HG03575 (cell line): ENCODE results near the gene ZBTB22.
"Not testable (repeated sequence)": the region's sequence is repeated elsewhere in the genome, so short reads cannot be mapped to it uniquely, and the experiment has no call there.

ENCODE experiments used
- ATAC-seq: cut with Tn5 transposase; IDR thresholded peaks from one replicate; pipeline ENCODE4 v1.9.1; 2021; ENCODE audit not compliant: unreplicated experiment, insufficient number of reproducible peaks, low FRiP score; ENCODE audit errors: extremely low read depth

Gene ZBTB22

GRCh38 chr6:33286946-33287914 lies 30.3 kb downstream of the ZBTB22 start:
- ATAC-seq = no peak

- not testable (repeated sequence) for ATAC-seq
Observed at GRCh38 chr6:33285214-33285613, 32.3 kb downstream of the ZBTB22 start.

- no peak for ATAC-seq
Observed at GRCh38 chr6:33280539-33280938, 37.0 kb downstream of the ZBTB22 start.

- ATAC-seq = no peak
Observed at GRCh38 chr6:33279971-33280511, 37.5 kb downstream of the ZBTB22 start.

- no peak for ATAC-seq
Observed at GRCh38 chr6:33279257-33279695, 38.3 kb downstream of the ZBTB22 start.

GRCh38 chr6:33278810-33279209 lies 38.7 kb downstream of the ZBTB22 start:
- ATAC-seq = no peak

GRCh38 chr6:33278392-33278741 lies 39.2 kb downstream of the ZBTB22 start:
- ATAC-seq = no peak

DNA sequence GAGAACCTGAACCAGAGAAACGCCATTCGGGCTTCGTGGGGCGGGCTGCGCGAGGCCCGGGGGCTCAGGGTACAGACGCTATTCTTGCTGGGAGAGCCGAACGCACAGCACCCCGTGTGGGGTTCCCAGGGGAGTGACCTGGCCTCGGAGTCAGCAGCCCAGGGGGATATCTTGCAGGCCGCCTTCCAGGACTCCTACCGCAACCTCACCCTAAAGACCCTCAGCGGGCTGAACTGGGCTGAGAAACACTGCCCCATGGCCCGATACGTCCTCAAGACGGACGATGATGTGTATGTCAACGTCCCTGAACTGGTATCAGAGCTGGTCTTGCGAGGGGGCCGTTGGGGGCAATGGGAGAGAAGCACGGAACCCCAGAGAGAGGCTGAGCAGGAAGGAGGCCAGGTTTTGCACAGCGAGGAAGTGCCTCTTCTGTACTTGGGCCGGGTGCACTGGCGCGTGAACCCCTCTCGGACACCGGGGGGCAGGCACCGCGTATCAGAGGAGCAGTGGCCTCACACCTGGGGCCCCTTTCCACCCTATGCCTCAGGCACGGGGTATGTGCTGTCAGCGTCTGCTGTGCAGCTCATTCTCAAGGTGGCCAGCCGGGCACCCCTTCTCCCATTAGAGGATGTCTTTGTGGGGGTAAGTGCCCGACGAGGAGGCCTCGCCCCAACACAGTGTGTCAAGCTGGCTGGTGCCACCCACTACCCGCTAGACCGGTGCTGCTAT lies 39.7 kb downstream of the ZBTB22 start:
- no peak for ATAC-seq

- no peak for ATAC-seq
Observed at GRCh38 chr6:33276864-33277662, 40.5 kb downstream of the ZBTB22 start, which contains the start of gene B3GALT4. Gene B3GALT4 (plus strand): TSS chr6:33277123. CDS start chr6:33277420, 297 bp downstream.

DNA sequence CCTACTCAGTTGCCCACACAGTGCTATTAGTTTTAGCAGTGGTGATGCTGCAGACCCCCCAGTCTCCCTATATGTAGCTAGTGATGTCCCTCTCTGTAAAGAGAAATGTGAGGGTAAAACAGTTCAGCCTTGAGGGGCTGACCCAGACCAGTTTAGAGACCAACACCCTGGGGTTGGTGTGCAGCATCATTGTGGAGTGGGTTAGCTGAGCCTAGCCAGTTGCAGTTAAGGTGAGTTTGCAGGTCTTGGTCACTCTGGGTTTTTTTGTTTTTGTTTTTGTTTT lies 41.0 kb downstream of the ZBTB22 start:
- no peak for ATAC-seq

- ATAC-seq = not testable (repeated sequence)
Observed at GRCh38 chr6:33275795-33276580, 41.6 kb downstream of the ZBTB22 start.

- ATAC-seq = no peak
Observed at GRCh38 chr6:33273924-33274902, 43.3 kb downstream of the ZBTB22 start.

DNA sequence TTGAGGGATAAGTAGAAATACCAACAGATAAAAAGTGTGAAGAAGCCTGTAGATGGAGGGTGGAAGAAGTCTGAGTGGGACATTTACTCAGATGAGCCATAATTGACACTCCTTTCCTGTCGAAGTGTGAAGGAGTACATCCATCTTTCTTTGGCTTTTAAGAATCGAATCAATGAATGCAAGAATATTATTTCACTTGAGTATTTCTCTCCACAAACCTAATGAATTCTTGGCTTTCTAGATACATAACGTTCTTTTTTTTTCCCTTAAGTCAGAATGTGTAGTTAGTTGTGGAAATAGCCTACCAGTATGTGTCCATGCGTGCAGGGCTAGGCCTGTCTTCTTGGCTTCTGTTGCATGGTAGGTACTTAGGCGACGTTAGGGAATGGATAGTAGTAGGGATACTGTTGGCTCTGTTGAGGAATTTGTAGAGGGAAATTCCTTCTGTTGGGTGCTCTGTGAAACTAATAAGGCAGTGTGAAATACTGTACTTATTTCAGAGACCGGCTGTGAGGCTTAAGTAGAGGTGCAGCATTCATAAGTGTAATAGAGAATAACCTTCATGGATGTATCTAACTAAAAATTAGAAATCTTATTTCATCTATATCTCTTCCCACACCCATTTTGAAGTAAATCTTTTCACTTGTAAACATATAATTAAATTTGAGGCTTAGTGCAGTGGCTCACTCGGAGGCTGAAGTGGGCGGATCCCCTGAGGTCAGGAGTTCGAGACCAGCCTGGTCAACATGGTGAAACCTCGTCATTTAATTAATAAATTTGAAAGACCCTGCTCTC lies 44.2 kb downstream of the ZBTB22 start:
- no peak for ATAC-seq

GRCh38 chr6:33272275-33273128 lies 45.0 kb downstream of the ZBTB22 start:
- no peak for ATAC-seq

- peak; percentile 39 for ATAC-seq
Observed at GRCh38 chr6:33271468-33272274, 45.9 kb downstream of the ZBTB22 start, which contains the start of the genes RPS18 and VPS52. Gene RPS18 (plus strand): TSS chr6:33272075. CDS start chr6:33272120, 45 bp downstream. Gene VPS52 (minus strand): TSS chr6:33271876. CDS start chr6:33271675, 201 bp downstream.
